ENCODE measurements around the gene CEACAM8. TPM values are rescaled to one million over a fixed set of nuclear protein-coding genes. Genes with fewer than 3 reads are reported as not detected.
A peak's percentile ranks its signal among the peaks of the same experiment; 100 is the strongest.

Gene CEACAM8
- total RNA-seq, 2 experiments from 2014 or later: not detected

- H3K4me2 ChIP-seq (ENCODE audit: low read length): no peak overlapping the region
- POLR2A ChIA-PET: interaction anchor here (0.6 kb wide), 1 partner anchor 733 kb away, joined by 3 read pairs; no protein-coding TSS in a partner anchor
Measured at GRCh38 chr19:42567567-42567966, 27.2 kb downstream of the CEACAM8 start.

DNA sequence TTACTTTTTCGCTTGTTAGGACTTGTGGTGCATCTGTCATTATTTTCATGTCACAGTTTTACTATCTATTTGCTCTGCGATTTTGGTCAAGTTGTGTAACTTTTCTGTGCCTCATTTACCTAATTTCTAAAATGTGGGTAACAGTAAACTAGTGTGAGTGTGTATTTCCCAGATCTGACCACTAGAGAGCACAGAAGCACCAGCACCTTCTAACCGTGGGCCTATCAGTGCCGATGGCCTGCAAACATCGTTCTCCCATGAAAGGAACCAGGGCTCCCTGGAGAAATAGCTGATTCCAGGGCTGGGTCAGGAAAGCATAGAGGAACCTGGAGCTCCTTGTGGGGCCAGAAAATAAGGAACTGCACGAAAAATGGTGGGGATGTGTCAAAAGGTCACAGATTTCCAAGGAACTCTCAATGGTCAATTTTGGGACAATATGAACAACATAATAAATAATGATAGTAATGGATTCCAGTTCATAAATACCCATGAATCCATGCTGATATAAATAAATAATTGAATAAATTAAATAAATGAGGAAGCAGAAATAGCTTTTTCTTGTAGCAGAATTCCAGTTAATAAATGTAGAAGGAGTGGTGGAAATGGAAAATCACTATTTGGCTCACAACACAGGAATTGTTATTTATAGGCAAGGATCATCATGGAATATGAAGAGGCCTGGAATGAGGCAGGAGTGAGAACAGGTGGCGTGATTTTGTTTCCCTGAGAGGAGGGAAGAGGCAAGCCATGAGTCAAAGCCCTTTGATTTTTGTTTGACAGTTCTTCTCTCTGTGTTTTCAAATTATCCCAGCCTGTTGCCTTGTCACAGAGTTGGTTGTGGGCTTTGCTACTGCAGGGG, 31.1 kb downstream of the CEACAM8 start:
- H3K9me3 ChIP-seq (ENCODE audit: low read length): no peaks in the 10 kb centered on the region
- no peaks in the 10 kb centered on the region for H4K20me1 ChIP-seq (ENCODE audit: insufficient read depth, low read length)
- ChIA-PET POLR2A (no interaction called here), CTCF (ENCODE audit: unreplicated experiment) (no interaction called here)
- H3K4me2 ChIP-seq (ENCODE audit: low read length): no peak overlapping the region
- no peak overlapping the region for H3K27ac ChIP-seq (ENCODE audit: low read depth, low read length, poor library complexity, severe bottlenecking)
- H3K4me1 ChIP-seq (ENCODE audit: insufficient read depth, low read length, poor library complexity, severe bottlenecking): no peaks in the 10 kb centered on the region
- no peak overlapping the region for H2AFZ ChIP-seq (ENCODE audit: low read length)
- H3K79me2 ChIP-seq (ENCODE audit: insufficient read depth, low read depth, low read length): no peaks in the 10 kb centered on the region
- H3K4me3 ChIP-seq (ENCODE audit: low read depth, low read length, poor library complexity, severe bottlenecking): no peak overlapping the region
- TF ChIP-seq EZH2phosphoT487 (IDR thresholded peaks at IDR 0.05; ENCODE audit: borderline replicate concordance, low read depth, low read length): no peak
- TF ChIP-seq CTCF (conservative IDR thresholded peaks at IDR 0.05; ENCODE audit: low read length): peak; percentile 85
- DNase-seq (ENCODE audit: low spot score): peak; percentile 58
- H3K36me3 ChIP-seq (ENCODE audit: insufficient read depth, low read length): no peaks in the 10 kb centered on the region
- intact Hi-C loops (cut with micrococcal nuclease; ENCODE audit: unreplicated experiment): no loop called here
- no TSS peak for BruUV-seq (replicated peaks)
- H3K9me2 ChIP-seq (ENCODE audit: insufficient read depth, low read length): no peaks in the 10 kb centered on the region

More at GRCh38 chr19:42567567-42567966, 27.2 kb downstream of the CEACAM8 start:
- DNase-seq (ENCODE audit: low spot score): no peak
- TF ChIP-seq CTCF (conservative IDR thresholded peaks at IDR 0.05; ENCODE audit: low read length) (no peak), EZH2phosphoT487 (IDR thresholded peaks at IDR 0.05; ENCODE audit: borderline replicate concordance, low read depth, low read length) (no peak)
- Histone ChIP-seq H3K36me3 (ENCODE audit: insufficient read depth, low read length) (no peaks in the 10 kb centered on the region), H3K79me2 (ENCODE audit: insufficient read depth, low read depth, low read length) (no peaks in the 10 kb centered on the region), H3K9me3 (ENCODE audit: low read length) (no peaks in the 10 kb centered on the region), H3K4me3 (ENCODE audit: low read depth, low read length, poor library complexity, severe bottlenecking) (no peak overlapping the region), H3K27ac (ENCODE audit: low read depth, low read length, poor library complexity, severe bottlenecking) (no peak overlapping the region), H3K4me1 (ENCODE audit: insufficient read depth, low read length, poor library complexity, severe bottlenecking) (no peaks in the 10 kb centered on the region), H4K20me1 (ENCODE audit: insufficient read depth, low read length) (no peaks in the 10 kb centered on the region), H3K9me2 (ENCODE audit: insufficient read depth, low read length) (no peaks in the 10 kb centered on the region), H2AFZ (ENCODE audit: low read length) (no peak overlapping the region)
- intact Hi-C loops (cut with micrococcal nuclease; ENCODE audit: unreplicated experiment): no loop called here
- CTCF ChIA-PET (ENCODE audit: unreplicated experiment): no interaction called here
- BruUV-seq (replicated peaks): no TSS peak

DNA sequence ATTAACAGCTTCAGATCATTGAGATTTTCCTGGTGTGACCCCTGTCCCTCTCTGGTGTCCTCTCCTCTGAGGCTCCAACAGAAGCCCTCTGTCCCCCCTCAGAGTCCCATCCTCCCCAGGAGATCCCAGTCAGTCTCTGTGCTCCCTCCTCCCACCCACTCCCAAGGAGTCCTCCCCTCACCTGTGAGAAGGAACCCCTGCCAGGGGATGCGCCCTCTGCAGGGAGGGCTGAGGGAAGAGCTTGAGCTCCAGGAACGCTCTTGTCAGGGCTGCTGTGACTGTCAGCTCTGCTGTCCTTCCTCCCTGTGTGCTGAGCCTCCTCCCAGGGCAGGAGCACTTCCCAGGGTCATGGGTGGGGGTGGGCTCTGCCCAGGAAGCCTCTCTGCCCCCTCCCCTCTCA, 33.2 kb downstream of the CEACAM8 start:
- CTCF ChIA-PET (ENCODE audit: unreplicated experiment): no interaction called here
- POLR2A ChIA-PET: no interaction called here
- no peaks in the 10 kb centered on the region for H4K20me1 ChIP-seq (ENCODE audit: insufficient read depth, low read length)

More for the DNA sequence above, 33.2 kb downstream of the CEACAM8 start:
- H3K79me2 ChIP-seq (ENCODE audit: insufficient read depth, low read depth, low read length): no peaks in the 10 kb centered on the region
- H3K27ac ChIP-seq (ENCODE audit: low read depth, low read length, poor library complexity, severe bottlenecking): no peak overlapping the region
- H3K9me3 ChIP-seq (ENCODE audit: low read length): no peaks in the 10 kb centered on the region
- no peak overlapping the region for H3K4me2 ChIP-seq (ENCODE audit: low read length)
- no peak overlapping the region for H3K4me3 ChIP-seq (ENCODE audit: low read depth, low read length, poor library complexity, severe bottlenecking)
- no peaks in the 10 kb centered on the region for H3K4me1 ChIP-seq (ENCODE audit: insufficient read depth, low read length, poor library complexity, severe bottlenecking)
- intact Hi-C loops (cut with micrococcal nuclease; ENCODE audit: unreplicated experiment): no loop called here
- no TSS peak for BruUV-seq (replicated peaks)
- H3K9me2 ChIP-seq (ENCODE audit: insufficient read depth, low read length): no peaks in the 10 kb centered on the region
- TF ChIP-seq EZH2phosphoT487 (IDR thresholded peaks at IDR 0.05; ENCODE audit: borderline replicate concordance, low read depth, low read length): no peak
- peak; percentile 55 for TF ChIP-seq CTCF (conservative IDR thresholded peaks at IDR 0.05; ENCODE audit: low read length)
- no peak overlapping the region for H2AFZ ChIP-seq (ENCODE audit: low read length)
- no peak for DNase-seq (ENCODE audit: low spot score)
- no peaks in the 10 kb centered on the region for H3K36me3 ChIP-seq (ENCODE audit: insufficient read depth, low read length)
